VCaP (cell line): ENCODE results near the gene PRKG1.

Source experiments
- H3K27ac ChIP-seq: fragments of 450-650 bp; 2 replicates; pipeline ENCODE4 v1.5.1; 2017
- CTCF ChIP-seq: fragments of 450-650 bp; conservative IDR thresholded peaks from 2 replicates; pipeline ENCODE4 v1.5.1; 2017; ENCODE audit warnings: mild to moderate bottlenecking, moderate library complexity

PRKG1 gene

GRCh38 chr10:52078397-52078937 lies 1004.2 kb downstream of the PRKG1 start:
- no peak for TF ChIP-seq CTCF
- H3K27ac ChIP-seq = no peak overlapping the region

- no peak for TF ChIP-seq CTCF
- no peak overlapping the region for H3K27ac ChIP-seq
These were observed 1008.0 kb downstream of the PRKG1 start for GRCh38 chr10:52082307-52082706.

- no peak overlapping the region for H3K27ac ChIP-seq
- TF ChIP-seq CTCF = no peak
These were observed 1009.1 kb downstream of the PRKG1 start for GRCh38 chr10:52083422-52083821.

- no peak for TF ChIP-seq CTCF
- no peak overlapping the region for H3K27ac ChIP-seq
These were observed 1018.1 kb downstream of the PRKG1 start for GRCh38 chr10:52092390-52092789.

- TF ChIP-seq CTCF = no peak
- no peak overlapping the region for H3K27ac ChIP-seq
These were observed 1023.8 kb downstream of the PRKG1 start for GRCh38 chr10:52098130-52098529.

GRCh38 chr10:52099026-52099600 lies 1024.8 kb downstream of the PRKG1 start:
- TF ChIP-seq CTCF = no peak
- H3K27ac ChIP-seq = no peak overlapping the region

- TF ChIP-seq CTCF = no peak
- H3K27ac ChIP-seq = no peak overlapping the region
These were observed 1025.8 kb downstream of the PRKG1 start for GRCh38 chr10:52100011-52100547.
